H1 (cell line): ENCODE measurements around the gene STK32C. TPM values are rescaled to one million over a fixed set of nuclear protein-coding genes. Genes with fewer than 3 reads are reported as not detected.

Experiments
- BCL11A ChIP-seq, 2 experiments: IDR thresholded peaks; one replicate each; pipeline ENCODE4 v1.6.1; 2011; ENCODE audit warnings: low read depth in 2 of 2, low read length in 2 of 2, mild to moderate bottlenecking in 2 of 2
- CBX5 ChIP-seq: fragments of 300-800, 300-1000 bp; sonication (generic); IDR thresholded peaks from 2 replicates; pipeline ENCODE4 v1.7.1; 2016; ENCODE audit warnings: antibody characterized with exemption, low read length, low read depth
- CEBPB ChIP-seq: IDR thresholded peaks from 2 replicates; pipeline ENCODE4 v1.6.1; 2012; ENCODE audit warnings: low read depth, low read length
- NRF1 ChIP-seq: IDR thresholded peaks from 2 replicates; pipeline ENCODE4 v1.6.1; 2011; ENCODE audit warnings: mild to moderate bottlenecking, low read depth, low read length, improper control_type of control experiment
- RXRA ChIP-seq: IDR thresholded peaks from 2 replicates; pipeline ENCODE4 v1.6.1; 2011; ENCODE audit warnings: low read depth, mild to moderate bottlenecking, low read length, moderate library complexity; ENCODE audit not compliant: insufficient read depth
- SRF ChIP-seq: IDR thresholded peaks from 2 replicates; pipeline ENCODE4 v1.6.1; 2011; ENCODE audit warnings: mild to moderate bottlenecking, low read depth, low read length, moderate library complexity
- TEAD4 ChIP-seq: IDR thresholded peaks from 2 replicates; pipeline ENCODE4 v1.6.1; 2012; ENCODE audit warnings: low read depth, low read length, inconsistent platforms, mixed read lengths
- polyA plus RNA-seq, 7 experiments: library from polyadenylated mRNA; depleted of rRNA in 3 of 7; stranded (reverse) in 5 of 7; unstranded in 2 of 7; fragments of >200 nt in 5 of 7; fragments of 200-250 nt in 2 of 7; gene quantifications; 1 replicate in 5 of 7; 2 replicates in 1 of 7; 4 replicates in 1 of 7; pipeline versions ENCODE4 v1.2.1 to v1.2.3, GENCODE V29; 2011 to 2013; ENCODE audit warnings: missing spikeins in 2 of 7, mixed read lengths in 2 of 7
- total RNA-seq: library from RNA; stranded (reverse); fragmentation: NEBNext Ultra II Directional; extraction: Animal tissue kit (Norgen Biotek cat#: 25700); gene quantifications from 2 replicates; pipeline ENCODE4 v1.2.1, GENCODE V29; 2021
- TF ChIP-seq, protein P1 (sequence below): fragments of 300-600 bp; sonication (generic); IDR thresholded peaks from 2 replicates; pipeline ENCODE4 v1.7.1; 2012; ENCODE audit warnings: low read length, moderate library complexity, mild to moderate bottlenecking, inconsistent platforms; ENCODE audit not compliant: insufficient replicate concordance
- TF ChIP-seq, protein P2 (sequence below): IDR thresholded peaks from 2 replicates; pipeline ENCODE4 v1.6.1; 2012; ENCODE audit warnings: low read length, inconsistent platforms

Gene STK32C
- total and polyA plus RNA-seq, 2 of the 8 experiments (the other 6 are each of a cell fraction or from before 2014, with no cell fraction given) = 10.6 to 15.6 TPM

DNA sequence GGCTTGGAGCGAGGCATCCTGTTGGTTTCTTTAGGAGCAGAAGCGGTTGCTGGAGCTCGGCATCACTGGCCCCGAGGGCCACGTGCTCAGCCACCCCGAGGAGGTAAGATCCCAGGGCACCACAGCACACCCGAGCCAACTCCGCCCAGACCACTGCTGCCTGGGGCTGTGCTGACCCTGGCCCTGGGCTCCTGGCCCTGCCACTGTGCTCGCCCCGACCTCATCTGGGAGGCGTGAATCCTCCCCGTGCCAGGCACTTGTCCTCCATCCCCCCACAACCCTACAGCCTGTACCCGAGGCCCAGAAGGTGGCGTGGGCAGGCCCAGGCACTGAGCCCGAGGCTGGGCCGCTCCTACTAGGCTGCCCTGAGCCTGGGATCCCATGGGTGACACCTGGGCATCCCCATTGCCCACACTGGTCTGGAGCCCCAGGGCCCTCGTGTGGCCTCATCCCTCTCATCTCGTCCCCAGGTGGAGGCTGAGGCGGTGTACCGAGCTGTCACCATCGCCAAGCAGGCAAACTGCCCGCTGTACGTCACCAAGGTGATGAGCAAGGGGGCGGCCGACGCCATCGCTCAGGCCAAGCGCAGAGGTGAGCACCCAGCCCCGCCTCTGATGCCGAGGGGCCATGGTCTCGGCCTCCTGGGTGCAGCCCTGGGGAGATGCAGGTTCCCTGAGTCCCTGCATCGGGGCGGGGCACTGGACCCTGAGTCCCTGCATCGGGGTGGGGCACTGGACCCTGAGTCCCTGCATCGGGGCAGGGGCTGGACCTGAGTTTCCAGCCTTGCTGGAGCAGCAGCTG, 109.2 kb downstream of the STK32C start (continued):
- TF ChIP-seq, protein P1, sequence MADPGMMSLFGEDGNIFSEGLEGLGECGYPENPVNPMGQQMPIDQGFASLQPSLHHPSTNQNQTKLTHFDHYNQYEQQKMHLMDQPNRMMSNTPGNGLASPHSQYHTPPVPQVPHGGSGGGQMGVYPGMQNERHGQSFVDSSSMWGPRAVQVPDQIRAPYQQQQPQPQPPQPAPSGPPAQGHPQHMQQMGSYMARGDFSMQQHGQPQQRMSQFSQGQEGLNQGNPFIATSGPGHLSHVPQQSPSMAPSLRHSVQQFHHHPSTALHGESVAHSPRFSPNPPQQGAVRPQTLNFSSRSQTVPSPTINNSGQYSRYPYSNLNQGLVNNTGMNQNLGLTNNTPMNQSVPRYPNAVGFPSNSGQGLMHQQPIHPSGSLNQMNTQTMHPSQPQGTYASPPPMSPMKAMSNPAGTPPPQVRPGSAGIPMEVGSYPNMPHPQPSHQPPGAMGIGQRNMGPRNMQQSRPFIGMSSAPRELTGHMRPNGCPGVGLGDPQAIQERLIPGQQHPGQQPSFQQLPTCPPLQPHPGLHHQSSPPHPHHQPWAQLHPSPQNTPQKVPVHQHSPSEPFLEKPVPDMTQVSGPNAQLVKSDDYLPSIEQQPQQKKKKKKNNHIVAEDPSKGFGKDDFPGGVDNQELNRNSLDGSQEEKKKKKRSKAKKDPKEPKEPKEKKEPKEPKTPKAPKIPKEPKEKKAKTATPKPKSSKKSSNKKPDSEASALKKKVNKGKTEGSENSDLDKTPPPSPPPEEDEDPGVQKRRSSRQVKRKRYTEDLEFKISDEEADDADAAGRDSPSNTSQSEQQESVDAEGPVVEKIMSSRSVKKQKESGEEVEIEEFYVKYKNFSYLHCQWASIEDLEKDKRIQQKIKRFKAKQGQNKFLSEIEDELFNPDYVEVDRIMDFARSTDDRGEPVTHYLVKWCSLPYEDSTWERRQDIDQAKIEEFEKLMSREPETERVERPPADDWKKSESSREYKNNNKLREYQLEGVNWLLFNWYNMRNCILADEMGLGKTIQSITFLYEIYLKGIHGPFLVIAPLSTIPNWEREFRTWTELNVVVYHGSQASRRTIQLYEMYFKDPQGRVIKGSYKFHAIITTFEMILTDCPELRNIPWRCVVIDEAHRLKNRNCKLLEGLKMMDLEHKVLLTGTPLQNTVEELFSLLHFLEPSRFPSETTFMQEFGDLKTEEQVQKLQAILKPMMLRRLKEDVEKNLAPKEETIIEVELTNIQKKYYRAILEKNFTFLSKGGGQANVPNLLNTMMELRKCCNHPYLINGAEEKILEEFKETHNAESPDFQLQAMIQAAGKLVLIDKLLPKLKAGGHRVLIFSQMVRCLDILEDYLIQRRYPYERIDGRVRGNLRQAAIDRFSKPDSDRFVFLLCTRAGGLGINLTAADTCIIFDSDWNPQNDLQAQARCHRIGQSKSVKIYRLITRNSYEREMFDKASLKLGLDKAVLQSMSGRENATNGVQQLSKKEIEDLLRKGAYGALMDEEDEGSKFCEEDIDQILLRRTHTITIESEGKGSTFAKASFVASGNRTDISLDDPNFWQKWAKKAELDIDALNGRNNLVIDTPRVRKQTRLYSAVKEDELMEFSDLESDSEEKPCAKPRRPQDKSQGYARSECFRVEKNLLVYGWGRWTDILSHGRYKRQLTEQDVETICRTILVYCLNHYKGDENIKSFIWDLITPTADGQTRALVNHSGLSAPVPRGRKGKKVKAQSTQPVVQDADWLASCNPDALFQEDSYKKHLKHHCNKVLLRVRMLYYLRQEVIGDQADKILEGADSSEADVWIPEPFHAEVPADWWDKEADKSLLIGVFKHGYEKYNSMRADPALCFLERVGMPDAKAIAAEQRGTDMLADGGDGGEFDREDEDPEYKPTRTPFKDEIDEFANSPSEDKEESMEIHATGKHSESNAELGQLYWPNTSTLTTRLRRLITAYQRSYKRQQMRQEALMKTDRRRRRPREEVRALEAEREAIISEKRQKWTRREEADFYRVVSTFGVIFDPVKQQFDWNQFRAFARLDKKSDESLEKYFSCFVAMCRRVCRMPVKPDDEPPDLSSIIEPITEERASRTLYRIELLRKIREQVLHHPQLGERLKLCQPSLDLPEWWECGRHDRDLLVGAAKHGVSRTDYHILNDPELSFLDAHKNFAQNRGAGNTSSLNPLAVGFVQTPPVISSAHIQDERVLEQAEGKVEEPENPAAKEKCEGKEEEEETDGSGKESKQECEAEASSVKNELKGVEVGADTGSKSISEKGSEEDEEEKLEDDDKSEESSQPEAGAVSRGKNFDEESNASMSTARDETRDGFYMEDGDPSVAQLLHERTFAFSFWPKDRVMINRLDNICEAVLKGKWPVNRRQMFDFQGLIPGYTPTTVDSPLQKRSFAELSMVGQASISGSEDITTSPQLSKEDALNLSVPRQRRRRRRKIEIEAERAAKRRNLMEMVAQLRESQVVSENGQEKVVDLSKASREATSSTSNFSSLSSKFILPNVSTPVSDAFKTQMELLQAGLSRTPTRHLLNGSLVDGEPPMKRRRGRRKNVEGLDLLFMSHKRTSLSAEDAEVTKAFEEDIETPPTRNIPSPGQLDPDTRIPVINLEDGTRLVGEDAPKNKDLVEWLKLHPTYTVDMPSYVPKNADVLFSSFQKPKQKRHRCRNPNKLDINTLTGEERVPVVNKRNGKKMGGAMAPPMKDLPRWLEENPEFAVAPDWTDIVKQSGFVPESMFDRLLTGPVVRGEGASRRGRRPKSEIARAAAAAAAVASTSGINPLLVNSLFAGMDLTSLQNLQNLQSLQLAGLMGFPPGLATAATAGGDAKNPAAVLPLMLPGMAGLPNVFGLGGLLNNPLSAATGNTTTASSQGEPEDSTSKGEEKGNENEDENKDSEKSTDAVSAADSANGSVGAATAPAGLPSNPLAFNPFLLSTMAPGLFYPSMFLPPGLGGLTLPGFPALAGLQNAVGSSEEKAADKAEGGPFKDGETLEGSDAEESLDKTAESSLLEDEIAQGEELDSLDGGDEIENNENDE = no peak
- TF ChIP-seq NRF1 (no peak), CEBPB (no peak), SRF (no peak), CBX5 (no peak), BCL11A (IDR thresholded peaks at IDR 0.05; ENCODE audit: low read depth in 2 of 2, low read length in 2 of 2) (no peak), RXRA (no peak), TEAD4 (no peak)
- TF ChIP-seq, protein P2, sequence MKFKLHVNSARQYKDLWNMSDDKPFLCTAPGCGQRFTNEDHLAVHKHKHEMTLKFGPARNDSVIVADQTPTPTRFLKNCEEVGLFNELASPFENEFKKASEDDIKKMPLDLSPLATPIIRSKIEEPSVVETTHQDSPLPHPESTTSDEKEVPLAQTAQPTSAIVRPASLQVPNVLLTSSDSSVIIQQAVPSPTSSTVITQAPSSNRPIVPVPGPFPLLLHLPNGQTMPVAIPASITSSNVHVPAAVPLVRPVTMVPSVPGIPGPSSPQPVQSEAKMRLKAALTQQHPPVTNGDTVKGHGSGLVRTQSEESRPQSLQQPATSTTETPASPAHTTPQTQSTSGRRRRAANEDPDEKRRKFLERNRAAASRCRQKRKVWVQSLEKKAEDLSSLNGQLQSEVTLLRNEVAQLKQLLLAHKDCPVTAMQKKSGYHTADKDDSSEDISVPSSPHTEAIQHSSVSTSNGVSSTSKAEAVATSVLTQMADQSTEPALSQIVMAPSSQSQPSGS = no peak
